Stimulated activated CD4-positive, alpha-beta T cell treated with anti-CD3 and anti-CD28 coated beads, TNF-alpha, amount 100 ng/mL, for 1 hour (primary cell): ENCODE measurements around the gene ATG4C.

Source experiments
- DNase-seq, 3 donors: peaks; one replicate each; pipeline ENCODE4 v3.0.0-alpha.2; 2020; ENCODE audit warnings: low read depth in 3 of 3, low spot score in 1 of 3

ATG4C gene

DNA sequence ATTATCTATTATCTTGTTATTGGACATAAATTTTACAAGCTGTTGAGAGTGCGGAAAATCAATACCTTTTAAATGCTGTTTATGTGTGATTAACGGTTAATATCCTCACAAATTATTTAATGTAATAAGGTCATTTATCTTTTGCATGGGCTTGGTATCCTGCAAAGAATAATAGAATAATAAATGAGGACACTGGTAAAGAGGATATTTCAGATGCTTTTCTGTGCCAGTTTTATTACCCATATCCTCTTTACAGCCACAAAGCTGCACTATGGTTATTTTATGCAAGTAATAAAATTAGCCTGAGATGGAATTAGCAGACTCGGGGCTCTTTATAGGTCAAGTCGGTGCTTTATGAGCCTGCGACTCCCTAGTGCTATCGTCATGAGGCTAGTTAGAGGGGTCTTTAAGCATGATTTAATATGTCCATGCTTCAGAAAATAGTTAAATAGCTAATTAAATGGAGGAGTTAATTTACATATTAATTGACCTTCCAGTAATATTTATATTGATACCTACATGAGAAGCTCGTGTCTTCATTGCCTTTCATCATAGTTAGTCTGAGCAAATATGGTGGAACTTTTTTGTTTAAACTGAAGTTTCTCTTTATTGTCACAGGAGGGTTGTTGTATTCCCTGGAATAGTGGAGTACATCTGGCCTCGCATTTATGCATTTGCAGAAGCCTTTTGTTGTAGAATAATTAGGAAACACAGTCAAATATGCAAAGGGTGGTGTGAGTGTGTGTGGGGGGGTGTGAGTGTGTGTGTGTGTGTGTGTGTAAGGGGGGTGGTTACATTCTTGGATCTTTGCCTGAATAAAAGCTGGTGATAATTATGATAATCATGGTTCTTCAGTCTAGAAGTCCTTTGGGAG is 120.3 kb downstream of the ATG4C start:
- no peak for DNase-seq

DNA sequence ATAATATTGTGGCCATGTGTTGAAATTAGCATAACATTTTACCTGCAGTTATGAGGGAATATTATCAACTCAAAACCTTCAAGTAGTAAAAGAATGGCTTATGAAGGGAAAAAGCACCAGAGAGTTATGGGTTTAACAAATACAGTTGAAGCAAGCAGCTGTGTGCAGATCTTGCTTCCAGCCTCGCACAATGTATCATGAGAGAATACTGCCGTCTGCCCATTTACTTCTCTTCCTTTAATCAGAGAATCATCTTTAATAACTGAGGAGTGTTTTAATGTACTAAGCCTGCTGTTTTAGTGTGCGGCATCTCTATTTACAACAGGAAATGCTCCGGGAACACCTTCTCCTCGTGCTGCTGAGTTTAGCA is 120.9 kb downstream of the ATG4C start:
- DNase-seq = no peak

DNA sequence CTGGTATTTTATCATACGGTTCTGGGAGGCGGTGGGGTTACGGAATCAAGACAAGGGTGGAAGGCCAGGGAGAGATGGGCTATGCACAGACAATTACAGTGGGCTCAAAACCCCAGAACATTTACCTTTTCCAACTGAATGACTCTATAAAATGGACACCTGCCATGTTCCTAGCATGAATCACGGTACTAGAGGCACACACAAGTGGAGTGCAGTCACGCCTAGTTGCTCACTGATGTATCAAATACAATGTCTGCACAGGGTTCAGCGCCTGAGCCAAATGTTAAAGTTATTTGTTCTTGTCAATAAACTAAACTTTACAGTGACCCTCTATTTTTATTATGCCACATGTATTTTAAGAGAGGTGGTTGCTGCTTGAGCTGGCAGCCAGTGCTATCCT is 121.4 kb downstream of the ATG4C start:
- no peak for DNase-seq

DNA sequence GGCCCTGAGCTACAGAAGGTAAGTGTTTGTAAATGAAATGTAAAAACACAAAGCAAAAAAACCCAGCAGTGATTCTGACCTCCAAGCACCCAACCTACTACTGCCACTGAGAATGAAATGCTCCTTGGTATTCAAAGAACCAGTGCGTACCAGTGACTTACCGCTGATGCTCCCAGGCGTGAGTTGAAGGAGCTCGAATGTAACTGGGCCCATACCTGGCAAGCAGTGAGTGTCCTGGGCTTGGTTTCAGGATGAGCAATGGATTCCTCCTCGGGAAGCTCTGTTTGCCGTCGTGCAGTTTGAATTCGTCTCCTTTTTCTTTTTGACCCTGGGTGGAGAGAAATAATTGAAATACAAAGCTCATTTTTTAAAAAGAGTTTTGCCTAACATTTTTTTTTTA is 121.9 kb downstream of the ATG4C start:
- no peak for DNase-seq

DNA sequence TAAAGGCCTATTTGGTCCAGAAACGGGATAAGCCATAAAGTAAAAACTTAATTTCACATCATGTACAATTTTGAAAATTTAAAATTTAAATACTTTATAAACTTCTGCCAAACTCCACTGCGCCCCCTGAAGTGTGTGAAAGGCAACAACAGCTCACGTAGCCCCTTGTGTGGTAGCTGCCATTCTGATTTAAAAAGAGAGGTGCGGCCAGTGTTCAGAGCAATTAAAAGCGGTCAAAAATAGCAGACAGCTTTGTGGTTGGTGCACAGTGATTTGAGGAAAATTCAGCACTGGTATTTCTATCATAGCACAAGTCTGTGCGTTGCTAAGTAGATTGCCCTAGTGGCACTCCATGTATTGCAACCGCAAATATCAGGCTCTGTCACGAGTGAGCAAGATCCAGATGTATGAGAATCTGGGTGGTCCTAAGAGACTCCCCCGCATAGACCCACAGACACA is 122.5 kb downstream of the ATG4C start:
- DNase-seq = no peak

DNA sequence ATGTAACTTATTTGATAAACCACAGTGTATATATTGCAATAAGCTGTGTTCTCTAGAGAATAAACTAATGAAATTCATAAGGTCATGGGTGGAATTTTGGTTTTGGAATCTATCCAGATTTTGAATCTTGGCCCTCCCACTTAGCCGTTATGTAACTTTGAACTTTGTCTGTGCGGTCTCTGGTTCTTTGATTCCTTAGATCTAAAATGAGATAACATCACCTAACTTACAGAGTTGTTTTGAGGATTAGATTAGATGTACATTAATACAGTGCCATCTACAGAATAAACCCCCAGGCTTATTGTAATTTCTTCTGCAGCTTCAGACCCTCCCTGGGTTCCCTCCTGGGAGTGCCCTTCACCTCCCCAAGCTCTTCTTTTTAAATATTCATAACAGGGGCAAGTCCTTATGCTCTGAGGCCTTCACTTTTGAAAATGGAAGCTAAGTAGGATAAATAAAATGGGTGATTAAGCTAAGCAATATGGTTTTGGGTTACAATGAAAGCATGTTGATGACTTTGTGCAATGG is 124.3 kb downstream of the ATG4C start:
- no peak for DNase-seq

- DNase-seq = no peak
Measured at GRCh38 chr1:62912028-62912638, 128.2 kb downstream of the ATG4C start.
